Upper lobe of right lung (tissue), 1 donor: ENCODE data around the gene DLEC1. TPM values are rescaled to one million over a fixed set of nuclear protein-coding genes. Genes with fewer than 3 reads are reported as not detected.

Source experiments
- ATAC-seq: fragments of 200-7000 bp; cut with Tn5 transposase; one replicate; pipeline ENCODE4 v1.9.1; 2020; ENCODE audit warnings: mild to moderate bottlenecking, moderate library complexity
- DNase-seq: peaks from one replicate; pipeline ENCODE4 v3.0.0-alpha.2; 2020
- H3K27ac ChIP-seq: fragments of 200-600 bp; one replicate; pipeline ENCODE4 v1.8.0; 2022
- H3K27me3 ChIP-seq: fragments of 200-600 bp; one replicate; pipeline ENCODE4 v1.8.0; 2022; ENCODE audit warnings: mild to moderate bottlenecking
- H3K36me3 ChIP-seq: fragments of 200-600 bp; one replicate; pipeline ENCODE4 v1.8.0; 2022
- H3K4me1 ChIP-seq: fragments of 200-600 bp; one replicate; pipeline ENCODE4 v1.8.0; 2022
- H3K4me3 ChIP-seq: fragments of 200-600 bp; one replicate; pipeline ENCODE4 v1.8.0; 2022; ENCODE audit warnings: mild to moderate bottlenecking
- H3K9me3 ChIP-seq: fragments of 200-600 bp; one replicate; pipeline ENCODE4 v1.8.0; 2022
- CTCF ChIP-seq: fragments of 200-600 bp; IDR thresholded peaks from one replicate; pipeline ENCODE4 v1.8.0; 2022; ENCODE audit warnings: antibody characterized with exemption
- intact Hi-C: fragments of 100-400 bp; cut with DNase I; formaldehyde crosslinking; loops from one replicate; pipeline ENCODE4 v1.11.0; 2022
- total RNA-seq: library from RNA; stranded (reverse); fragmentation: NEBNext Ultra II Directional; extraction: Animal tissue kit (Norgen Biotek cat#: 25700); gene quantifications from one replicate; pipeline ENCODE4 v1.2.1, GENCODE V29; 2021
- donor health status: DM: no; HTN: yes; CAD: no; lungs with severe emphysema.

Gene DLEC1
- total RNA-seq, 1 donor from 2014 or later = 2.7 TPM

- no peaks in the 10 kb centered on the region for H3K27me3 ChIP-seq
- H3K36me3 ChIP-seq = no peaks in the 10 kb centered on the region
- TF ChIP-seq CTCF = no peak
- H3K9me3 ChIP-seq = no peaks in the 10 kb centered on the region
- DNase-seq (peak; percentile 54), ATAC-seq (no peak)
- intact Hi-C loops = no loop called here
- H3K4me3 ChIP-seq = no peak overlapping the region
- peaks cover under 1% of the 10 kb centered on the region for H3K4me1 ChIP-seq
- H3K27ac ChIP-seq = no peak overlapping the region
Observed at GRCh38 chr3:38097446-38098375, 58.7 kb downstream of the DLEC1 start.

GRCh38 chr3:38098376-38098723 lies 59.3 kb downstream of the DLEC1 start:
- Histone ChIP-seq H3K4me3 (no peak overlapping the region), H3K27ac (no peak overlapping the region), H3K4me1 (peaks cover 5% of the 10 kb centered on the region), H3K9me3 (no peaks in the 10 kb centered on the region), H3K27me3 (no peaks in the 10 kb centered on the region), H3K36me3 (no peaks in the 10 kb centered on the region)
- ATAC-seq (no peak), DNase-seq (no peak)
- intact Hi-C loops = no loop called here
- TF ChIP-seq CTCF = no peak

GRCh38 chr3:38099518-38099917 lies 60.5 kb downstream of the DLEC1 start:
- intact Hi-C loops = no loop called here

GRCh38 chr3:38100498-38100897 lies 61.5 kb downstream of the DLEC1 start:
- H3K27ac ChIP-seq = no peak overlapping the region
- H3K36me3 ChIP-seq = no peaks in the 10 kb centered on the region
- no peaks in the 10 kb centered on the region for H3K9me3 ChIP-seq
- intact Hi-C loops = no loop called here
- no peak overlapping the region for H3K4me3 ChIP-seq
- no peaks in the 10 kb centered on the region for H3K27me3 ChIP-seq
- peaks cover 5% of the 10 kb centered on the region for H3K4me1 ChIP-seq
- TF ChIP-seq CTCF = no peak
- DNase-seq (no peak), ATAC-seq (no peak)

More at GRCh38 chr3:38099518-38099917, 60.5 kb downstream of the DLEC1 start:
- DNase-seq (no peak), ATAC-seq (peak; percentile 66)
- Histone ChIP-seq H3K4me3 (no peak overlapping the region), H3K27me3 (no peaks in the 10 kb centered on the region), H3K9me3 (no peaks in the 10 kb centered on the region), H3K36me3 (no peaks in the 10 kb centered on the region), H3K27ac (no peak overlapping the region), H3K4me1 (peaks cover 5% of the 10 kb centered on the region)
- no peak for TF ChIP-seq CTCF

GRCh38 chr3:38101811-38102443 lies 62.9 kb downstream of the DLEC1 start:
- DNase-seq (no peak), ATAC-seq (peak; percentile 21)
- Histone ChIP-seq H3K36me3 (no peaks in the 10 kb centered on the region), H3K9me3 (no peaks in the 10 kb centered on the region), H3K27me3 (no peaks in the 10 kb centered on the region), H3K27ac (no peak overlapping the region), H3K4me3 (no peak overlapping the region), H3K4me1 (peaks cover 5% of the 10 kb centered on the region)
- intact Hi-C loops = no loop called here
- no peak for TF ChIP-seq CTCF
